HG02588 (cell line): Measurements from ENCODE around the gene CIRBP.

Source experiments
- ATAC-seq: cut with Tn5 transposase; IDR thresholded peaks from one replicate; pipeline ENCODE4 v1.9.1; 2021; ENCODE audit warnings: mild to moderate bottlenecking, moderate library complexity; ENCODE audit not compliant: unreplicated experiment

Gene CIRBP

DNA sequence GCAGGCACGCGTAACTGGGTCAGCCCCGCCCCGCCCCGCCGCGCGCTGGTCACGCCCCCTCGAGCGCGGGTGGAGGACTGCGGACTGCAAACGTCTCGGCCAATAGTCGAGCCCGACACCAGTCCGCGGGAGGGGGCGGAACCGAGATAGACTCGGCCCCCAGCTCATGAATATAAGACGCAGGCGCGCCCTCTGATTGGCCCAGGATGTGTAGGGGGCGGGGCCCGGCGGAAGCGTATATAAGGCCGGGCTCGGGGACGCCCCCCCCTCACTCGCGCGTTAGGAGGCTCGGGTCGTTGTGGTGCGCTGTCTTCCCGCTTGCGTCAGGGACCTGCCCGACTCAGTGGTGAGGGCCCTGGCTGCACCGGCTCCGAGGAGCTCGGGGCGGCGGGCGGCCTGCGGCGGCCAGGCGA lies at the start of gene CIRBP:
Gene CIRBP, plus strand, starts transcription at position 268 of the 413 bp plus-strand sequence. CDS start 1,602 bp downstream, outside the sequence.
- peak; percentile 47 for ATAC-seq

DNA sequence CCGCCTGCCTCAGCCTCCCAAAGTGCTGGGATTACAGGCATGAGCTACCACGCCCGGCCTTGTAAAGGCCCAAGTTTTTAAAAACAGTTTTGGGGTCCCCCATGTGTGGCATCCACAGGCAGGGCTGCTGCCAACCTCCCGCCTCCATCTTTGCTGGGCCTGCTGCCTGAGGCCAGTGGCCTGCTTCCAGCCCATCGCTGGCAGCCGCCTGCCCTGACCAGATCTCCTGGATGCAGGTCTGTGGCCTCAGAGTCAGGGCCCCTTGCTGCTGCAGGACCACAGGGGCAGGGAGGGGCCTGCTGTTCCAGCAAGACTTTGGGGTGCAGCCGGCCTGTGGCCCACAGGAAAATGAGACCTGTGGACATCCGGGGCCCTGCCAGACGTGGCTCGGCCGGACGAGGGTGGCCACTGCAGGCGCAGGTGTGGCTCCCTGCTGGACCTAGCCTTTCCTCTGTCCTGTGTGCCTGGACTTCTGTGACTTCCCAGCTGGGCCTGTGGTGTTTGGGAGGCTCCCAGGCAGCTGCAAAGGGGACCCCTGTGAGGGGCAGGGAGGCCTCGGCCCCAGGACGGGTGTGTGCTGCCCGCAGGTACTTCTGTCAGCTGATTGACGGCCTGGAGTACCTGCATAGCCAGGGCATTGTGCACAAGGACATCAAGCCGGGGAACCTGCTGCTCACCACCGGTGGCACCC lies 49.2 kb upstream of the CIRBP start:
- no peak for ATAC-seq

DNA sequence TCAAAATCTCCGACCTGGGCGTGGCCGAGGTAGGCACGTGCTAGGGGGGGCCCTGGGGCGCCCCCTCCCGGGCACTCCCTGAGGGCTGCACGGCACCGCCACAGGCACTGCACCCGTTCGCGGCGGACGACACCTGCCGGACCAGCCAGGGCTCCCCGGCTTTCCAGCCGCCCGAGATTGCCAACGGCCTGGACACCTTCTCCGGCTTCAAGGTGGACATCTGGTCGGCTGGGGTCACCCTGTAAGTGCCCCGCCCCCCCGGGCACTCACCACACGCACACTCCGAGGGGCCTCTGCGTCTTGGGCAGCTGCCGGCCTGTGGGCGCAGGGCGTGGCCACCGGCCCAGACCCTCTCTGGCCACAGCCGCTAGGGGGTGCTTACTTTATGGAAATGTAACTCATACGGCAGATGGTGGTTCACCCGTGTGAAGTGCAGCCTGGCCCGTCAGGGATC lies 48.6 kb upstream of the CIRBP start:
- no peak for ATAC-seq

DNA sequence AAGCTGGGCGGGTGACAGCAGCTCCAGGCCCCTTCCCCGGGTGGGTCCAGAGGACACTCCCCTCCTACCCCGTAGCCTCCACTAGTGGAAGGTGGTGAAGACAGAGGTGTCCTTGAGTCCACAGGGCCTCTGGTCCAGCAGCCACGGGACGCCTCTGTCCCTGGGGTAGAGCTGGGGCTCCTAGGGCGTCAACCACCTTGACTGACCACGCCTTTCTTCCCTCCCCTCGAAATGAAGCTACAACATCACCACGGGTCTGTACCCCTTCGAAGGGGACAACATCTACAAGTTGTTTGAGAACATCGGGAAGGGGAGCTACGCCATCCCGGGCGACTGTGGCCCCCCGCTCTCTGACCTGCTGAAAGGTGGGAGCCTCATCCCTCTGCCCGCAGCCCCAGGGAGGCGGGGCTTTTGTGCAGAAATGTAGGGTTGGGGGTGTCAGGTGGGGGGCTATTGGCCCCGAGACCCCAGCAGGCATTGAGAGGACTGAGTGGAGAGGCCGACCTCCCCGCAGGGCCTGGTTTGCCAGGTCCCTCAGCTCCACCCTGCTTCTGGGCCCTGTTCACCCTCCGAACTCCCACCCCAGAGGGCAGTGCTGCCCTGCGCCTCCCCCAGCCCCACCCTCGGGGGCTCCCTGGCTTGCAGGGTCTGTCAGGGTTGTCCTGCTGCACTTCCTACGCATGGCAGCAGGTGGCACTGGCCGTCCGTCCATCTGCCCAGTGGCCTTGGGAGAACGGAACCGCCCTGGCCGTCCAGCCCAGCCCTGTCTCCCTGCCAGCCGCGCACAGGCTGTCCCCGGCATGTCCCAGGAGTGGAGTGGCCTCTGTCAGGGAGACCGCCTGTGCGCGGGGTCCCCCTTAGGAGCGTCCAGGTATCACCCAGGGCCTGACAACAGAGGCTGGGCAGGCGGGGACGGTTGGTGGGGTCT lies 47.9 kb upstream of the CIRBP start:
- no peak for ATAC-seq

DNA sequence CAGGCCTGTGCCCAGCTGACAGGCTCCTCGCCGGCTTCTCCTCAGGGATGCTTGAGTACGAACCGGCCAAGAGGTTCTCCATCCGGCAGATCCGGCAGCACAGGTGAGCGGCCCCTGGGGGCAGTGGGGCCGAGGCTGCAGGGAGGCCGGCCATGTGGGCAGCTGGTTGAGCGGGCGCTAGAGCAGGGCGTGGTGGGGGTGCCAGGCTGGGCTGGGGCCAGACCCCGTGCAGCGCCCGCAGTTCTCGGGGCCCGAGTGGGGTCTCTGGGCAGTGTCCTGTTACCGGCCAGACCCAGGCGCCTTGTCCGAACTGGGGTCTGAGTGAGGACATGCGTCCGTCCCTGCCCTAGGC lies 47.3 kb upstream of the CIRBP start:
- no peak for ATAC-seq

DNA sequence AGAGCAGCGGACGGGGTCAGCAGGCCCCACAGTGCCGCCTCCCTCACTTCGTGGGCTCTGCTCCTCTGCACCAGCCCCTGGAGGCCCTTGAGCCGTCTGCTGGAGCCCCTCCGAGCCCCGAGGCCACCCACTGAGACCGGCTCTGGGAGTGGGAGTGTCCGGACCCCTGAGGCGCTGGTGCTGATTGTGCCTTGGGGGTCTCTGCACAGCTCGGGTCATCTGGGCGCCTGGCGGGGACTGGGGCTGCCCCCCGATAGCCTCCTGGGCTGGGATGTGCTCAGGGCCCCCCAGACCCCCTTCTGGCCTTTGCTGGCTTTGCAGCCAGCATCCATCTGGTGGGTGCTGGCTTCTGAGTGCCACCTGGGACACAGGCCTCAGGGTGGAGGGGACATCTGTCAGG lies 46.7 kb upstream of the CIRBP start:
- no peak for ATAC-seq

DNA sequence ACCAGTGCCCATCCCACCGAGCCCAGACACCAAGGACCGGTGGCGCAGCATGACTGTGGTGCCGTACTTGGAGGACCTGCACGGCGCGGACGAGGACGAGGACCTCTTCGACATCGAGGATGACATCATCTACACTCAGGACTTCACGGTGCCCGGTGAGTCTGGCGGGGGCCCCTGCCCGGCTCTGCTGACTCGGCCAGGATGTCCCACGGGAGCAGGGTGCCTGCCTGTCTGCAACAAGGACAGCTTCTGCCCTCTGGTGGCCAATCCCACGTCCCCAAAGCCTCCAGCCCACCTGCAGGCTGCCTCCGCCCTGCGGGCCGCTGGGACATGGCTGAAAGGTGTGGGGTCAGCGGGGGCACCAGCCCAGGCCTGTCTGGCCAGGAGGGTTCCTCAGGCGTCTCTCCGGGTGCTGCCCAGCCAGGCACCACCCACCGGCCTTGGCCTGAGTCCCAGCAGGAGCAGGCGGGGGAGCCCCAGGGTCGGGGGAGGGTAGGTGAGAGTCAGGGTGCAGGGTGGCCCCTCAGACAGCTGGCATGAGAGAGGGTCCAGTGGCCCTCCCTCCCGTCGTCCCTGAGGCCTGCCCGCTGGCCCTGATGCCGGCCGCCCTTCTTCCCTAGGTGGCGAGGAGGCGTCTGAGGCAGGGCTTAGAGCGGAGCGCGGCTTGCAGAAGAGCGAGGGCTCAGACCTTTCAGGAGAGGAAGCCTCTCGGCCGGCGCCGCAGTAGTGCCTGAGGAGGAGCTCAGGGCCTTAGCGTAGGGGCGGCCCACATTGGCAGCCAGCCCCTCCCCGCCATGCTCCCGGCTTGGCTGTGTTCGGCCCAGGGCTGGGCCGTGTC lies 45.9 kb upstream of the CIRBP start:
- no peak for ATAC-seq

DNA sequence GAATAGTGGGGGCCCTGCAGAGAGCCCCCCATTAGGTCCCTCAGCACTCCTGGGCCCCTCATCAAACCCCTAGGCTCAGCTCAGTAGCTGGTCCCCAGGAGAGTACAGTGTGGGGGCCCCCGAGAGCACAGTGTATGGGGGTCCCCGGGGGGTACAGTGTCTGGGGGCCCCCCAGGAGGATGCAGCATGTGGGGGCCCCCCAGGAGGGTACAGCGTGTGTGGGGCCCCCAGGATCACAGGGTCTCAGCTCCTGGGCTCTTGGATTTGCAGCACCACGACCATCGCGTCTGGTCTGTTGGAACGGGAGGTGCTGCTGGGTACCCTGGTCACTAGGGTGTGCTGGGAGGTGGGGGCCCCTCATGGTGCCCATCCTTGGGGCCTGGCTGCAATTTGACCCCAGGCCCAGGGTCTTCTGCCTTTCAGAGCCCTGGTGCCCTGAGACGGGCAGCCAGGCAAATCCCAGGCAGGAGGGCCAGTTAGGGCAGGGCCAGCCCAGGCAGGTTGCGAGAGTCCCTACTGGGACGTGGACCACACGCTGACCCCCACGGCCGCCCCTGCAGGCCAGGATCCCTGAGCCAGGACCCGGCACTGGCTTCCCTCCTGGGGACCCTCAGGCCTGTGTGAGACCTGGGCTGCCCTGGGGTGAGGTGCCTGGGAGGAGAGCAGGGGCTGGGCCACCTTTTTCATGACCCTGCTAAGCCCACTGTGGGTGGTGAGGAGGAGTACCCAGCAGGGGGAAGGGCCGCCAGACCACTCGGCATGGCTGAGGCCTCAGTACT lies 44.9 kb upstream of the CIRBP start:
- ATAC-seq: no peak

DNA sequence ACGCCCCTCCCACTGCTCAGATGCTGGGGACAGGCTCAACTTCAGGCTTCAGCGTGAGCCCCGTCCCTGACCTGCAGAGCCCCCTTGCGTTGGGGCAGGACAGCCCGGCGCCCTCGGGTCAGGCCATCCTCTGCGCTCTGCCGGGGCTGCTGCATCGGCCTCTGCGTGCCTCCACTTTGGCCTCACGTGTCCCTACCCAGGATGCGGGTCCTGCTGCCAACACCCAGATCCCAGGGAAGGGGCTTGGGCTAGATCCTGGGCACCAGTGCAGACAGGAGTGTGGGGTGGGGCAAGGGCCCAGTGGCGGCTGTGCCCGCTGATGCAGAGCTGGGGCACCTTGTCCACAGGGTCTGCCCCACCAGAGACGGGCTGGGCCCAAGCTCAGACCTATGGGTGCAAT lies 44.3 kb upstream of the CIRBP start:
- no peak for ATAC-seq

DNA sequence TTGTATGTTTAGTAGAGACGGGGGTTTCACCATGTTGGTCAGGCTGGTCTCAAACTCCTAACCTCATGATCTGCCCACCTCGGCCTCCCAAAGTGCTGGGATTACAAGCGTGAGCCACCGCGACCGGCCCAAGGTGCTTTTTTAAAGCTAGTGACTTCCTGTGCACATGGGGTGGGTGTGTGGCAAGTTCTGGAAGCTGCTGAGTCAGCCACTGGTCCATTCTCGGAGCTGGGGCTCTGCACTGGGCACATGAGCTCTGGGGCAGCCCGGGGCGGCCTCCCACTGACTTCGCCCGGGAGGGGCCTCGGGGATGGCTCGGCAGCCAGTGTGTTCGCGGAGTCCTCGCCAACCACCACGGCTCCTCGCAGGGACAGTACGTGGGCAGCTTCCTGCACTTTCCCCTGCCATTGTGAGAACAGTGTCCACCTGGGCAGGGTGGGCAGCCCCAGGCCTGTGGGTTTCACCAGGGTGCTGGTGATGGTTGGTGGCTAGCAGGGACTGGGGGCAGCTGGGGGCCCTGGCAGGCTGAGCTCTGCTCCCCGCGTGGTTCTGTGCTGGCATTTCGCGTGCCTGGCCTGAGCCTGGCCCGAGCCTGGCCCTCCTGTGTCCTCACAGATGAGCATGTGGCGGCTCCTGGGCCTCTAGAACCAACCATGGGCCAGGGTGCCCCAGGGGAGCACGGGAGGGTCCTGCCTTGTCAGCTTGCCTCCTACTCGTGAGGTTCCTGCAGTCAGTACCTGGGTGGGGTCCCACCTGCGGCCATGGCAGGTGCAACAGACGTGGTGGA lies 43.5 kb upstream of the CIRBP start:
- ATAC-seq: no peak

DNA sequence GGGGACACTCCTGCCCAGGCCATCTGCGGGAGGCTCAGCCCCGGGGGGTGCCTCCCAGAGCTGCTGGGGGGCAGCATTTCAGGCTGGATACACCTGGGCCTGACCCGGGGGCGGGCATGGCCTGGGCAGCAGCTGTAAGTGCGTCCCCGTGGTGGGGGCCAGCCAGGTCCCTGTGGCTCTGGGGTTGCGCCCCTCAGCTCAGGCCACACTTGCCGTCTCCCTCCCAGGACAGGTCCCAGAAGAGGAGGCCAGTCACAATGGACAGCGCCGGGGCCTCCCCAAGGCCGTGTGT lies 43.0 kb upstream of the CIRBP start:
- ATAC-seq: no peak

DNA sequence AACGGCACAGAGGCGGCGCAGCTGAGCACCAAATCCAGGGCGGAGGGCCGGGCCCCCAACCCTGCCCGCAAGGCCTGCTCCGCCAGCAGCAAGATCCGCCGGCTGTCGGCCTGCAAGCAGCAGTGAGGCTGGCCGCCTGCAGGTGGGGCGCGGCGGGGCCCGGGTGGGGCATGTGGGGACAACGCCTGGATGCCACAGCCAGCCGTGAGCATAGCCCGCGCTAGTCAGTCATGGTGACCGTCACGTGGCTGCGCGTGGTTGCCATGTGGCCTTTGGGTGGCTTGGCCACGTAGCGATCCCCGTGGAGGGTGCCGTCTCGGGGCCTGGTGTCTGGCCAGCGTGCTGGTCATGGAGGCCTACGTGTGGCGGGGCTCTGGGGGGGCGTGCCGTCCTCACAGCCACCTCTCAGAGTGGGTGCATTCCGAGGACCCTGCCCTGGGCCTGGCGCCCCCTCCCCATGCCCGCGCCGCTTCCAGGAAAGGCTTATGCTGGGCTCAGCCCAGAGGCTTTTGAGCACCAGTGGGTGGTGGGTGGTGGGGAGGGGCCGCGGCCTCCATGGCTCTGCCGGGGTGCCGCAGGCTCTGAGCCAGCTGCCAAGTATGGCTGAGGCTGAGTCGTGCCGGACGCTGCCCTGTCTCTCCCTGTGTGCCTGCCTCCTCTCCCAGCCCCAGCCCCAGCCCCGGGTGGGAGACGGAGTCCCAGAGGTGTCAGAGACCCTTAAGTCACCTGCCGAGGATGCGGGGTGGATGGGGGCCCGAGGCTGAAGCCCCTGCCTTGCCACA lies 42.4 kb upstream of the CIRBP start:
- no peak for ATAC-seq

DNA sequence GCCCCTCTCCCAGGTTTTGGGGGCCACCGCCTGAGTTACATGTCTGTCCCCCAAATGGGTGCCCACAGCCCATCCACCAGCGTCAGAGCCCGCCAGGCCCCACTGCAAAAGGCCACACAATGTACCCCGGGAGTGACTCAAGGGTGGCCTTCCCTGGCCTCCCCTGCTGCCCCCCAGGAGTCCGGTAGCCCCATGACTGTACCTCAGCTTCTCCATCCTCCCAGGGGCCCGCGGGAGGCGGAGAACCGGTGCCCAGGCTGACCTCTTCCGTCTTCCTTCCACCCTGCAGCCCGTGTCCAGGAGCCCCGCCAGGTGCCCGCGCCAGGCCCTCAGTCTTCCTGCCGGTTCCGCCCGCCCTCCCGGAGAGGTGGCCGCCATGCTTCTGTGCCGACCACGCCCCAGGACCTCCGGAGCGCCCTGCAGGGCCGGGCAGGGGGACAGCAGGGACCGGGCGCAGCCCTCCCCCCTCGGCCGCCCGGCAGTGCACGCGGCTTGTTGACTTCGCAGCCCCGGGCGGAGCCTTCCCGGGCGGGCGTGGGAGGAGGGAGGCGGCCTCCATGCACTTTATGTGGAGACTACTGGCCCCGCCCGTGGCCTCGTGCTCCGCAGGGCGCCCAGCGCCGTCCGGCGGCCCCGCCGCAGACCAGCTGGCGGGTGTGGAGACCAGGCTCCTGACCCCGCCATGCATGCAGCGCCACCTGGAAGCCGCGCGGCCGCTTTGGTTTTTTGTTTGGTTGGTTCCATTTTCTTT lies 41.7 kb upstream of the CIRBP start:
- no peak for ATAC-seq

DNA sequence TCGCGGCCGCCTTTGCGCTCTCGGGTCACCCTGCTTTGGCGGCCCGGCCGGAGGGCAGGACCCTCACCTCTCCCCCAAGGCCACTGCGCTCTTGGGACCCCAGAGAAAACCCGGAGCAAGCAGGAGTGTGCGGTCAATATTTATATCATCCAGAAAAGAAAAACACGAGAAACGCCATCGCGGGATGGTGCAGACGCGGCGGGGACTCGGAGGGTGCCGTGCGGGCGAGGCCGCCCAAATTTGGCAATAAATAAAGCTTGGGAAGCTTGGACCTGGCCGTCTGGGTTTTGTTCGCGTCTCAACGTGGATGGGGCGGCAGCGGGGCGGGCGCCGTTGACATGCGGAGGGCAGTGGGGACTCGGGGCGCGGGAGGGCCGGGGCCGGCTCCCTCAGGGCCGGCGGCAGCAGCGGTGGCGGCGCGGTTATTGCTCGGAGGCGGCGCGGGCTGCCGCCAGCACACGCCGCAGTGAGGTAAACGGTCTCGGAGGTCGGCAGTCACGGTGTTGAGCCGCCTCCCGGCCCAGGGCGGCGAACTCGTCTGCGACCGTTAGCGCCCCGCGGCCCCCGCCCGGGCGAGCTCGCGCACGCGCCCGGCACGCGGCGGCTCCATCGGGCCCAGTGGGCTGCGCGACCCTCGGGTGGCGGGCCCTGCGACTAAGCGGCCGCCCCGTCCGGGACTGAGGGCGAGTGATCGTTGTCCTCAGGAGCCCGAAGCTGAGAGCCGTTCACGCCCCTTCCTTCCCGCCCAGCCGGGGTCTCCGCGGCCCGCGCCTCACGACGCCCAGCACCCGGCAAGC lies 40.8 kb upstream of the CIRBP start:
- ATAC-seq: no peak

DNA sequence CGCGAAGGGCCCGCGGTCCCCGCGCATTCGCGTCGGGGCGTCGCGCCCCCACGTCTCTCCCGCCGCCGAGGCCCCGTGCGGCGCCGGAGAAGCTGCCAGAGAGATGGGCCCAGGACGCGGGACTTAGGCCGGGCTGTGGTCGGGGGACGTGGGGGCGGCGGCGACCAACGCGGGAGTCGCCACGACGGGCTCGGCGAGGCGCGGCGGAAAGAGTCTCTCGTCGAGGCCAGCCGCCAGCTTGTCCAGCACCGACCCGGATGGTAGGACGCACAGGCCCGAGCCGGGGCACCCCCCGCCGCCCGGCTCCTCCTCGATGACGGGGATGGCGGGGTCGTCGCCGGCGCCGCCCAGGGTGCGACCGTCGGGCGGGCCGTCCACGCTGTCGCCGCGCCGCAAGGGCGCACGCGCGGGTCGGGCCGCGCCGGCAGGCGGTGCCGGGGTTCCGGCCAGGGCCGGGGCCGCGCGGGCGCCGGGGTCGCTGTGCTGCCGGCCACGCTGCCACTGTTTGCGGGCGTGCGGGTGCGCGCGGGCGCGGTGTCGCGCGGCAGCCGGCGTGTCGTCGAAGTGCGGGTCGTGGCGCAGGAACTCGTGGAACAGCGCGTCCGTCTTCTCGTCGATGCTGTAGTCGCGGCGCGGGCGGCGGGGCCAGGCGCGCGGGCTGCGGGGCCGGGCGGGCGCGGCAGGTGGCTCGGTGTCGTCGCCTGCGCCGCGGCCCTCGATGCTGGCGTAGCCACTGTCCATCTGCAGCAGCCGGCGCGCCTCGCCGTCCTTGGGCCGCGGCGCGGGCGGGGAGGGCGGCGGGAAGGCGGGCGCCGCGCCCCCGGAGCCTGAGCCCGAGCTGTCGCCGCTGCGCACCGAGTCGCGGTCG lies 39.8 kb upstream of the CIRBP start:
- no peak for ATAC-seq

DNA sequence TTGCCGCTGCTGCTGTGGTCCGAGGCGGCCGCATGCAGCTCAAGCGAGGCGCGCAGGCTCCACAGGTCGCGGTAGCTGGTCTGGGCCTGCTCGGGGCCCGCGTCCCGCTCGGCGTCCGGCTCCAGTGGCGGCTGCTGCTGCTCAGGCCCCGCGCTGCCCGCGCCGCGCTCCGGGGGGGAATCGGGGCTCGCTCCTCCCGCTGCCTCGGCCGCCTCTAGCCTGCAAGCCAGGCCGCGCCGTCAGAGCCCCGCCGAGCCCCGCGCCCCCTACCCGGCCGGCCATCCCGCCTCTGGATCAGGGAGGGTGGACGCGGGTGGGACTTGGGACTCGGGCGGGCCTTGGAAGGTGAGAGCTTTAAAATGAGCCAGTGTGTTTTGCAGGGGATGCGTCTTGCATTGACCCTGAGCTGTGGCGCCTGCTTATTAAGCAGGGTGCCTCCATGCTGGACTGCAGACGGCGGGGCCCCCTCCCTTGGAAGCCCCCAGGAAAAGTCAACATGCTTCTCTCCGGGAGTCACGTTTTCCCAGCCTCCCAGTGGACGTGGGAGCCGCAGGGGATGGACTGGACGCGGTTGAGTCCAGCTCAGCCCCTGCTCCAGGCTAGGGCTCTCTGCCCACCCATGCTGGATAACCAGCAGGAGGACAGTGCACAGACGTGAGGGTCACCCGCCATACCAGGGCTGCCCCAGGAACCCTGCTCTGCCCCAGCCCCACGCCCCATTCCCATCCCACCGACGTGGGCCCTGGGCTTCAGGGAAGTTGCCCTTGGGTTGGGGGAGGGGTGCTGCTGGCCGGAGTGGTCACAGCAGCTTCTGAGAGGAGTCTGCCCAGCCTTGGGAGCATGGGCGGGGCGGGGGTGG lies 39.0 kb upstream of the CIRBP start:
- no peak for ATAC-seq
